Transverse colon (tissue), 4 donors: ENCODE results near the gene PRKACG.

Experiments used
- POLR2A ChIP-seq: fragments of 450-650 bp; IDR thresholded peaks from one replicate; pipeline ENCODE4 v1.6.1; 2016; ENCODE audit warnings: antibody characterized with exemption, mild to moderate bottlenecking, moderate library complexity
- POLR2AphosphoS5 ChIP-seq, 3 donors: sonication (generic); formaldehyde crosslinking; IDR thresholded peaks; one replicate each; pipeline ENCODE4 v1.6.1; 2016; ENCODE audit warnings: antibody characterized with exemption in 3 of 3
- TF ChIP-seq, protein P1 (sequence below), 5 experiments: fragments of 200-600 bp in 3 of 5; fragments of 450-650 bp in 2 of 5; sonication (generic) in 3 of 5; IDR thresholded peaks; 1 replicate in 2 of 5; 2 replicates in 3 of 5; pipeline ENCODE4 v1.5.1; 2016 to 2017; ENCODE audit warnings: antibody characterized with exemption in 5 of 5, inconsistent platforms in 3 of 5, mild to moderate bottlenecking in 2 of 5, moderate library complexity in 1 of 5

DNA sequence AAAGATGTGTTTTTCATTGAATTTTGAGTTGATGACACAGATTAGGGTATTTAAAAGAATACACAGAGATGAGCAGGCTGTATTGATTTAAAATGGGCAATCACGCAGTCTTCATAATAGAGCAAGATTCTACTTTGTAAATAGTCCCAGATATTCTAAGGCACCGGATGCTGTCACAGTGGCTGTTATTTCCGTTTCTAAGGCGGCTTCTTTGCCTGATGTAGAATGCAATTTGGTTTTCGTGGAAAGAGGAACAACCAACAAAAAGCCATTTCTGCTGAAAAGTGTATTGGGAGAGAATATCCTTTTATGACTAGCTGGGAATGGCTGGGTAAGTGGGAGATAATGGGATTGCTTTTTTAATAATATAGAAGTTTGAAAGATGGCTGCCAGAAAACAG is 17.5 kb downstream of the PRKACG start:
- TF ChIP-seq POLR2AphosphoS5 (IDR thresholded peaks at IDR 0.05) (no peak), POLR2A (no peak)
- TF ChIP-seq, protein P1, sequence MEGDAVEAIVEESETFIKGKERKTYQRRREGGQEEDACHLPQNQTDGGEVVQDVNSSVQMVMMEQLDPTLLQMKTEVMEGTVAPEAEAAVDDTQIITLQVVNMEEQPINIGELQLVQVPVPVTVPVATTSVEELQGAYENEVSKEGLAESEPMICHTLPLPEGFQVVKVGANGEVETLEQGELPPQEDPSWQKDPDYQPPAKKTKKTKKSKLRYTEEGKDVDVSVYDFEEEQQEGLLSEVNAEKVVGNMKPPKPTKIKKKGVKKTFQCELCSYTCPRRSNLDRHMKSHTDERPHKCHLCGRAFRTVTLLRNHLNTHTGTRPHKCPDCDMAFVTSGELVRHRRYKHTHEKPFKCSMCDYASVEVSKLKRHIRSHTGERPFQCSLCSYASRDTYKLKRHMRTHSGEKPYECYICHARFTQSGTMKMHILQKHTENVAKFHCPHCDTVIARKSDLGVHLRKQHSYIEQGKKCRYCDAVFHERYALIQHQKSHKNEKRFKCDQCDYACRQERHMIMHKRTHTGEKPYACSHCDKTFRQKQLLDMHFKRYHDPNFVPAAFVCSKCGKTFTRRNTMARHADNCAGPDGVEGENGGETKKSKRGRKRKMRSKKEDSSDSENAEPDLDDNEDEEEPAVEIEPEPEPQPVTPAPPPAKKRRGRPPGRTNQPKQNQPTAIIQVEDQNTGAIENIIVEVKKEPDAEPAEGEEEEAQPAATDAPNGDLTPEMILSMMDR (IDR thresholded peaks at IDR 0.05): no peak
